HUDEP-2 (cell line): ENCODE measurements around the gene CHMP6.

ENCODE experiments used
- DNase-seq, 76 experiments: peaks; one replicate each; lab custom pipeline; 2025; ENCODE audit not compliant: unreplicated experiment in 76 of 76; lab: John Stamatoyannopoulos, UW

The CHMP6 gene

DNA sequence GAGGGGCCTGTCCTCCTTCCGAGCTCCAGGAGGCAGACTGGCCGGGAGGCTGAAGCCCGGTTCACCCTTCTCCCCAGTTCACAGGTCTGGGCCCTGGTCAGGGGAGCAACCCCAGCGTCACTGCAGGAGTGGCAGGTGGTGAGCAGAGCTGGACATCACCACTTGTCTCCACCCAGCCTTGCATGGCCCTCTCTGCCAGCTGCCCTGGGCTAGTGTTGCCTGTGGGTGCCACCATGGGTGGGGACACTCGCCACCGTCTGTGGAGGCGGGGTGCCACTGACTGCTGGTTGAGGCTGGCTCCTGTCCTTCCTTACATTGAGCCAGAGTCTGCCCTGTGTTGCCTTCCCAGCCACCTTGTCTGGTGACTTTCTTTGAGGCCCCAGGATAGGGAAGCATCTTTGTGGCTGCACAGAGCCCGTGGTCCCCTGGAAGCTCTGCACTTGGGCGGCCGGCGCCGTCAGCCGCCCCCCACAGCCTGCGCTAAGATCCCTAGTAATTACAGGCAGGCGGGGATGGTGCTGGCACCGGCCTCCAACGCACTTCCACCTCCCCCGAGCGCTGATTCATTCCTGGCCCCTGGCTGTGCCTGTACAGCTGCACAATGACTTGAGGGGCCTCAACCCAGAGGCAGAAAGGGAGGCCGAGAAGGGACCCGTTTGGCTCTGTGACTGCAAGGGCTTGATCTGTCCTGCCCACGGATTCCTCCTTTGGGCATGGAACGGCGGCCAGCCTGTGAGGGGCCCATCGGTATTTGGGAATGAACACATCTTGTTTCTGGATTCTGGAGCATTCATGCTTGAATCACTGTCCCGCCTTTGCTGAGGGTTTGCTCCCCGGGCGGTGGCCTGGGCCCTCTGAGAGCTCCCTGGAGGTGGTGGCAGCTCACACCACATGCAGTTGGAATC is 48.5 kb downstream of the CHMP6 start:
- peak in 4 of 76 experiments; percentile 8 to 22 (median 10) for DNase-seq

DNA sequence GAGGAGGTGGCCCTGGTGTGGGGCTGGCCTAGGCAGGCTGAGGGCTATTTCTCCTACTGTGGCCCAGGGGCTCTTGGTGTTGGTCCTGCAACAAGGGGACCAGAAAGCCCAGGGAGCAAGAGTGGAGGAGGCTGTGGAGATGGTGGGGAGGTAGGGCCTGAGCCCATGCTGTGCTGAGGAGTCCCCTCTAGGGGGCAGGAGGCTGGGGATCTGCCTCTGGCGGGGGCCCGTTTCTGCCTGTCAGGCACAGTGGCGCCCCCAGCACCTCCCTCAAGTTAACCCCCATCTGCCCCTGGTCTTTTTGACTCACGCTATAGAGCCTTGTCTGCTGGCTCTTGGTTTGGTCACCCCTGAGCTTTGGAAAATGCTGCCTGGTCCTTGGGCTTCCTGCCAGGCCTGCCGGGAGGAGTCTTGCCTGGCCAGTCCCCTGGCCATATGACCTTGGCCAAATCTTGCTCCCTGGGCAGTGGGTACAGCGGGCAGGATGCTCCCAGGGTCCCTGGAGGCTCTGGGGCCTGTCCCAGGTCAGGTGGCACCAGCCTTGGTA is 49.2 kb downstream of the CHMP6 start:
- peak in 16 of 76 experiments; percentile 1 to 34 (median 20) for DNase-seq

DNA sequence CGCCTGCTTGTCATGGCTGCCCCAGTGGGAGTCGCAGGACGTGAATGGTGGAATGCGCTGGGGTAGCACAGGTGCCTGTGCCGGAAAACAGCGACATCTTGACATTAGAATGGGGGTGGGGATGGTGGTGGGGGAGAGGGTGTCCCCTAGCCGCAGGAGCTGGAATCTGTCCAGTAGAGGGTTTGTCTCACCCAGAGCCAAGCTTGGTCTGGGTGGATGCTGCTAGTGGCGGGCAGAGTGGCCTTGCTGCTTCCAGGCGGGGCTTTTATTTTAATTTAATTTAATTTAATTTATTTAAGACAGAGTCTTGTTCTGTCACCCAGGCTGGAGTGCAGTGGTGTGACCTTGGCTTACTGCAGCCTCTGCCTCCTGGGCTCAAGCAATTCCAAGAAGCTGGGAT is 51.0 kb downstream of the CHMP6 start:
- DNase-seq: no peak

DNA sequence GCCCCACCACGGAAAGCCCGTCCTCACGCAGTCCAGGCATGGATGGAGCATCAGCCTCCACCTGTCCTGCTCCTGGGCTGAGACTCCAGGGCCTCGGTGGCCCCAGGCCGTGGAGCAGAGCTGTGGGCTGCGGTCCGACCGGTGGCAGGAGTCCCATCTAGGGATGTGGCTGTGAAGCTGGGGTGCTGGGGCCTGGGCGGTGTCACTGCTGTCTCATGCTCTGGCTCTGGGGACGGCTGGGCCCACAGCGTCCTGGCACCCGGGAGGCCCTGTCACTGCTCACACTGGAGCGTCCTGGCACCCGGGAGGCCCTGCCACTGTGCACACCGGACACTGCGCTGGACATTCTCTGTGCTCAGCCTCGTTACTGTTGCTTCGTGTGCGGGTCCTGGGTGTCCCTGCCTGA is 51.7 kb downstream of the CHMP6 start:
- DNase-seq: no peak

DNA sequence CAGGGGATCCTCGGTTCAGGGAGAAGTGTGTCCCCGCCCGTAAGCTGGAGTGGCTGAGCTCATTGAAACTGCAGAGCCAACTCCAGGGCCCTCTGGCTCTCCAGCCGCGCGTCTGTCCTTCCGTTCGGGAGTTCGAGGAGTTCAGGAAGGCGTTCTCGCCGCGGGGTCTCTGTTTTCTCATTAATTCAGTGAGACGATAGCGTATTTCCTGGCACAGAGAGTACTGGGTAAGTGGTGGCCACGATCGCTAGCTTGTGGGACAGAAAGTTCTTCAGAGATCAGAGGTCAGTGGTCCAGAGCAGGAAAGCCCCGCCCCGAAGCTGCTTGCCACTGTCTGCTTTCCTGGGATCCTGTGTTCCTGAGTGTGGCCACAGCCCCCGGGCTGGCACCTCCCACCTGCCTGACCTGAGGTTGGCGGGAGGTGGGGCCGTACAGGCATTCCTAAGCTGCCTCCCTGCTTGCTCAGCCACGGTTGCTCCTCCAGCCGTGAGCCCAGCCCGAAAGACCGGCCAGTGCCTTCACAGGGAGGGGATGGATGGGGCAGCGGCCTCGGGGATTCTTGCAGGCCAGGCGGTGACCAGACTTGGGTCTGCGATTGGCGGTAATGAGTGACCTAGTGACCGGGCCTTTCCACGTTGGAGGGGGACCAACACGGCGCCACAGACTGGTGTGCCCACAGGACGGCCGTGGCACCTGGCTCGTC is 52.2 kb downstream of the CHMP6 start:
- DNase-seq: no peak

DNA sequence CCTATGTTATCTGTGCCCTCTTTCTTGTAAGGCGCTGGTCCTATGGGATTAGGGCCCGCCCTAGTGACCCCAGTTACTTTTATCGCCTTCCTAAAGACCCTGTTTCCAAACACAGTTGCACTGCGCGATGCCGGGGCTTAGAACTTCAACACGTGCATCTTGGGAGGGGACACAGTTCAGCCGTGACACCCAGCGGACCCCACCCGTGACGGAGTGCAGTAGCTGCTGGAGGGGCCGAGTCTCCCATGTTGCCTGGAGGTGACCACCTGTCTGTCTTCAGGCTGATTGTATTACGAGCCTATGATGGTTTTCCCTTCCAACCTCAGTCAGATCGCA is 52.8 kb downstream of the CHMP6 start:
- no peak for DNase-seq

DNA sequence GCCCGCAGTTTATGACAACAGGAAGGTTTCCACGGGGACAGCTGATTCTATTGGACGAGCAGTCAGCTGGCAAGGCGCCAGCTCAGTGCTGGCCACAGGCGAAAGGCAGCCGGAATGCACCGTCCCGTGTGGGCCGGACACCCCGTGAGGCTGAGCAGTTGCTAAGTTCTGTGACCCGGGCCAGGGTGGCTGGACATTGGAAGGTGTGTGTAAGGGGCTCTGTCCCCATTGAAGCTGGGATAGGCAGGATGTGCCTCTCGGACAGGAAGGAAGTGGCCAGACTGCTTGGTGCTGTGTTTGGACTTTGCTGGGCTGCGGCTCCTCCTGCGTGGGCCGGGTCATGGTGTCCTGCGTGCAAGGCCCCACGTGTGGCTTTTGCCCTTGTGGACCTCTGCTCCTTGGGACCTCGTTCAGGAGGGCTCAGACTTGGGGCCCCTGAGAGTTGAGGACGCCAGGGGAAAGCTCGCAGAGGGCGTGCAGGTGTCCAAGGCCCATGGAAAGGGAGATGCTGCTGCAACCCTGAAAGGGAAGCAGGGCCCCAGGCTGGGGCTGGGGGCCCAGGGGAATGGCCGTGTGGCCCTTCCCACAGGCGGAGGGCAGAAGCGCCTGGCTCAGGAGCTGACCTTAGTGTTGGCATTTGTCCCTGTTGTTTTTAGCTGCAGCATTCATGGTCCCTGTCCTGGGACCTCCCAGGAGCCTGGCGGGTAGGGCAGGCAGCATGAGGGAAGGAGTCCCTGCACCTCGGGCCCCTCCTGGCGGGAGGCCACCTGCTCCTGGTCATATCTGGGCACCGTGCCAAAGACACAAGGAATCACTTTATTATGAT is 53.3 kb downstream of the CHMP6 start:
- peak in 31 of 76 experiments; percentile 2 to 57 (median 23) for DNase-seq

DNA sequence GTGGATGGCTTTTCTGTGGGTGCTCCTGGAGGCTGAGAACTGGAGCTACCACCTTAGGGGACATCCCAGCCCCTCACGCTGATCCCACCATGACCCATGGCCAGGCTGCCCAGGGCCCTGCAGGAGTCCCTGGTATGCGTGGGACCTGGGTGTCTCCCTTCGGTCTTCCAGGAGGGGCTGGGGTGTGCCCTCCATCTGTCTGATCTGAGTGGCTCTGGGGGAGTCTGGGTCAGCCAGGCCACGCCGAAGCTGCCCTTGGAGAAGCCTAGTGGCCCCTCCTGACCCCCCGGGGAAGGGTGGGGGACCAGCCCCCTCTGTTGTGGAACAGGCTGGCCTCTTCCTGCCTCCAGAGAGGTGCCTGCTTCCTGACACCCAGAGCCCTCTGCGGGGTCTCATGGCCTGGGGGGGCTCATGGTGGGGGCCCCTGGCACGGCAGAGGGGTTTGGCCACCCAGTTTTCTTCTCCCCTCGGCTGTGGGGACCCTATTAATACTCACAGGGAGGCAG is 54.0 kb downstream of the CHMP6 start:
- no peak for DNase-seq

DNA sequence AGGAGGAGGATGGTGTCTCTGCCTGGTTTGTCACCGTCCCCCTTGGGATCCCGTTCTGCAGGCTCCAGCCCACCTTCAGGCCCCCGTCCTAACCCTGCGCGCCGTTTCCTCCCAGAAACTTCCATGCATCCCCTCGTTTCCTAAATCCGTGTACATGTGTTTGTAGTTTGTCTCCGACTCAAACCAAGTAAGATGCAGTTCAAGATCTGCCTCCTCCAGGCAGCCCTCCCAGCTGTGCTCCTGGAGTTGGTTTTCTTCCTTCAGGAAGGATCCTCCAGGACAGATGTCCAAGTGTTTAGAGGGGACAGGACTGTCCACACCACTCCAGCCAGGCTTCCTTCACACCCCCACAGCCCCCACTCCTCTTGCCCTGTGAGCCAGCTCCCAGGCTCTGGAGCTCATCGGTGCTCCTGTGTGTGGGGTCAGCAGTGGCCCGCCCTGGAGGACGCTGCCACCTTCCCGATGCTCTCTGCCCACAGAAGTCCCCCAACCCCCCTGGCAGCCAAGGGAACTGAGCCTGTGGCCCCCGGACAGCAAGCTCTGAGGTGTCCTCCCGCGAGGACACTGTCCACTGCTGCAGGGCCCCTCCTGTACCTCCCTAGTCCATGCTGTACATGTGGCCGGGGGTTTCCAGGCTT is 54.6 kb downstream of the CHMP6 start:
- no peak for DNase-seq

DNA sequence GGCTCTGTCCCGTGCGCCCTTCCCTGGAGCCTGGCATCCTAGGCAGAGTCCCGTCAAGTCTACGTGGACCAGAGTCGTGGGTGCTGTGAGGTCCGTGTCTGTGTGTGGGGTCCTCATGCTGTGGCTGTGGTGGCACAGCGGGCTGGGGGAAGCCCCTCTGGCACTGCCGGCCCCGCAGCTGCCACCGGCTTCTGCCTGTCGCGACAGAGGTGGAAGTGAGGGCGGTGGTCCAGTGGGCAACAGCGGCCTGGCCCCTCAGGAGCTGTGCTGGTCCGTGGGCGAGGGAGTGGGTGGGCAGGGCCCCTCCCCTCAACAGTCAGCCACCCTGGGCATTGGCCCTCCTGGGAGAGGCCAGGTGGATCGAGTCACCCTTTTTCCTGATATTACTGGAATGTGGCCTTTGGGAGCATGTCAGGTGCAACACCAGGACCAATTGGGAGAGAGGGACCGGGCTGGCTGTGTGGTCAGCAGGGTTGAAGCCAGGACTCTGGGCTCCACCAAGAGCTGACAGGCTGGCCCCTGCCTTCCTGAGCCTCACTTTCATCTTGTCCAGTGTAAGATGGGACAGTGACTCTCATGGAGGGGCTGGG is 55.2 kb downstream of the CHMP6 start:
- DNase-seq: no peak

DNA sequence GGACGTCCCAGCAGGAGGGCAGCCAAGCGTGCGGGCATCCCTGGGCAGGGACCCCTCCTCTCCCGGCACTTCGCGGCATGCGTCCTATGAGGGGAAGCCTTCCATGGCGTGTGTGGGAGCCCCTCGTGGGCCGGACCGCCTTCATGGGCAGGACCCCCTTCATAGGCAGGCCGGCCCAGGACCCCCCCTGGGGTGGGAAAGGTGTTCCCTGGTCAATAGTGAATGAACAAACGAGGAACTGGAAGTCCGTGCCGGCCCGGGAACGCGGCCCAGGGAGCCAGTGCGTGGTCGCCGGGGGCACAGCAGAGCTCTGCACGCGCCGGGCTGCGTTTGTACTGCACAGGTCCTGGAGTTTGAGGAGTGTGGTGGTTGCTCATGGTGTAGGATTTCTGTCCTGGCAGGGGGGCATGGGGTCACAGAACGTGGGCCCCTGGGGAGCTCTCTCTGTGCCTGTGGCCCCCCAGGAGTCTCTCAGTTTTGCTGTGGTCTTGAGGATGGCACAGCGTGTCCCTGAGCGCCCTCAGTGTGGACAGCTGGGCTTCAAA is 57.3 kb downstream of the CHMP6 start:
- DNase-seq: no peak

DNA sequence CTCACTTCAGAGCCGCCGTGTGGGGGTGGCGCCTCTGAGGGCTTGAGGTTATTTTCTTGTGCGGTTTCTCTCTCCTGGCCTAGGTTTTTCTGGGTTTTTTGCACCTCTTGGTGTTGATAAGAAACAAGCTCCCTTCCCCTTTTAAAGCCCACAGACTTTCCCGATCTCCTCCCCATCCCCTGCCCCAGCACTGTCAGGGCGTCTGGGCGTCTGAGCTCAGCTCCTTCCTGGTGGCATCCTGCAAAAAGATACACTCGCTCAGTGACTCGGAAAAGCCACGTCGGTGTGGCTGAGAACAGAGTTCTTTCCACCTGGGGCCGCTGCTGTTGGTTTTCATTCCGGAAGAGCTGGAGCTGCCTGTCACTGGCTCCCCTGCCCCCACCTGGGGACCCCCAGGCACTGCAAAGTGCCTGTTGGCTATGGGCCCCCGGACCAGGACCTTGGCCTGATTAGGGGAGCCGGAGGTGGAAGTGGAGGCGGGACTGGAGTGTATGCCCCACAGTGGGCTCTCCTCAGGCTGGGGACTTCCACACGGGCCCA is 57.8 kb downstream of the CHMP6 start:
- no peak for DNase-seq
